Endothelial cell of umbilical vein (primary cell): ENCODE results near the gene MRPL58. TPM values are rescaled to one million over a fixed set of nuclear protein-coding genes. Genes with fewer than 3 reads are reported as not detected.

Experiments
- BruUV-seq: library from RNA; stranded (reverse); fragments of 400-500 nt; replicated peaks from 2 replicates; lab custom pipeline; 2021; lab: Mats Ljungman, UMichigan
- CTCF ChIA-PET: fragments of 300-600, 350-600 bp; sonication (Branson Sonifier 250); formaldehyde crosslinking; loops from one replicate; lab custom pipeline; 2021; ENCODE audit warnings: antibody characterized with exemption, inconsistent platforms; lab: Charles Lee
- POLR2A ChIA-PET: fragments of 300-600, 350-600 bp; sonication (Branson Sonifier 250); formaldehyde crosslinking; loops from one replicate; lab custom pipeline; 2021; ENCODE audit warnings: antibody characterized with exemption, inconsistent platforms; lab: Charles Lee
- DNase-seq: peaks from one replicate; pipeline ENCODE4 v3.0.0-alpha.2; 2011; ENCODE audit warnings: low read depth, low spot score
- FAIRE-seq: peaks from 2 replicates; lab custom pipeline; 2011; peaks lifted over from hg19 to GRCh38; lab: Jason Lieb, UNC
- H2AFZ ChIP-seq: 2 replicates; pipeline ENCODE4 v1.6.0; 2012; ENCODE audit warnings: low read depth, low read length, control low read depth, inconsistent platforms
- H3K27ac ChIP-seq: 2 replicates; pipeline ENCODE4 v1.5.1; 2011; ENCODE audit warnings: low read depth, mild to moderate bottlenecking, control low read depth, low read length, moderate library complexity; ENCODE audit not compliant: insufficient read depth
- H3K27me3 ChIP-seq, 2 experiments: 2 replicates each; pipeline versions ENCODE4 v1.6.0 to v1.6.1; 2011; ENCODE audit warnings: low read length in 2 of 2, mixed read lengths in 1 of 2; ENCODE audit not compliant: control insufficient read depth in 2 of 2, insufficient read depth in 2 of 2
- H3K36me3 ChIP-seq, 2 experiments: 2 replicates in 1 of 2; 3 replicates in 1 of 2; pipeline ENCODE4 v1.5.1; 2011; ENCODE audit warnings: low read length in 2 of 2, mild to moderate bottlenecking in 1 of 2, moderate library complexity in 1 of 2; ENCODE audit not compliant: control insufficient read depth in 2 of 2, insufficient read depth in 2 of 2; ENCODE audit errors: extremely low read depth in 1 of 2
- H3K4me1 ChIP-seq: 3 replicates; pipeline ENCODE4 v1.5.1; 2011; ENCODE audit warnings: mild to moderate bottlenecking, low read length; ENCODE audit not compliant: control insufficient read depth, insufficient read depth; ENCODE audit errors: extremely low read depth
- H3K4me2 ChIP-seq: 2 replicates; pipeline ENCODE4 v1.6.1; 2011; ENCODE audit warnings: low read length, control low read depth, mixed read lengths; ENCODE audit not compliant: insufficient read depth
- H3K4me3 ChIP-seq, 3 experiments: fragments of 200-600 bp in 1 of 3; sonication (generic), shearing (Covaris generic) in 1 of 3; replicated peaks in 1 of 3; 2 replicates each; pipeline ENCODE4 v1.5.1; 2011 to 2016; ENCODE audit warnings: control low read depth in 3 of 3, low read length in 3 of 3, mild to moderate bottlenecking in 2 of 3, inconsistent platforms in 1 of 3, low read depth in 1 of 3, moderate library complexity in 1 of 3; ENCODE audit not compliant: insufficient read depth in 1 of 3
- H3K79me2 ChIP-seq: 2 replicates; pipeline ENCODE4 v1.6.0; 2012; ENCODE audit warnings: low read length, inconsistent platforms; ENCODE audit not compliant: control insufficient read depth, insufficient read depth
- H3K9ac ChIP-seq: replicated peaks from 2 replicates; pipeline ENCODE3; 2011; ENCODE audit warnings: low read length, control low read depth; ENCODE audit not compliant: insufficient read depth; ENCODE audit errors: extremely low read depth
- H3K9me1 ChIP-seq: replicated peaks from 3 replicates; pipeline ENCODE4 v1.6.0; 2011; ENCODE audit warnings: mild to moderate bottlenecking, low read length; ENCODE audit not compliant: control insufficient read depth, insufficient read depth; ENCODE audit errors: extremely low read depth
- H3K9me3 ChIP-seq: replicated peaks from 2 replicates; pipeline ENCODE4 v1.5.1; 2012; ENCODE audit warnings: low read length, inconsistent platforms; ENCODE audit not compliant: control insufficient read depth, insufficient read depth
- H4K20me1 ChIP-seq: replicated peaks from 2 replicates; pipeline ENCODE3; 2011; ENCODE audit warnings: mild to moderate bottlenecking, low read length; ENCODE audit not compliant: control insufficient read depth, insufficient read depth; ENCODE audit errors: extremely low read depth
- JUN ChIP-seq: IDR thresholded peaks from 2 replicates; pipeline ENCODE4 v1.6.1; 2011; ENCODE audit warnings: borderline replicate concordance, low read depth; ENCODE audit not compliant: insufficient read length, insufficient read depth
- MYC ChIP-seq: IDR thresholded peaks from one replicate; pipeline ENCODE4 v1.6.1; 2011; ENCODE audit warnings: mild to moderate bottlenecking, low read depth, low read length
- POLR2A ChIP-seq: IDR thresholded peaks from 2 replicates; pipeline ENCODE4 v1.6.1; 2012; ENCODE audit warnings: low read depth, mild to moderate bottlenecking, control low read depth, low read length
- dilution Hi-C: fragments of 300-500 bp; cut with MboI; formaldehyde crosslinking; loops from one replicate; pipeline ENCODE4 v1.15.0; 2019; ENCODE audit warnings: low sequenced_read_pairs; ENCODE audit not compliant: extremely low pct_ligation_motif_present
- intact Hi-C: fragments of 100-400 bp; cut with micrococcal nuclease; formaldehyde crosslinking; loops from one replicate; pipeline ENCODE4 v1.10.0; 2022
- polyA plus RNA-seq, 4 experiments: library from polyadenylated mRNA; depleted of rRNA in 3 of 4; stranded (reverse) in 3 of 4; unstranded in 1 of 4; fragments of >200 nt; gene quantifications; 2 replicates each; pipeline versions ENCODE4 v1.2.1 to v1.2.3, GENCODE V29; 2011 to 2012; ENCODE audit warnings: missing spikeins in 1 of 4
- total RNA-seq: library from RNA; stranded (reverse); gene quantifications from 2 replicates; pipeline ENCODE4 v1.2.3, GENCODE V29; 2021
- TF ChIP-seq, protein P1 (sequence below): IDR thresholded peaks from 2 replicates; pipeline ENCODE4 v1.6.1; 2011; ENCODE audit not compliant: insufficient read depth, insufficient read length
- TF ChIP-seq, protein P2 (sequence below), 2 donors: IDR thresholded peaks; 1 replicate in 1 of 2; 2 replicates in 1 of 2; pipeline ENCODE4 v1.5.1; 2011; ENCODE audit warnings: low read length in 2 of 2, mild to moderate bottlenecking in 2 of 2, moderate library complexity in 2 of 2, control low read depth in 1 of 2, inconsistent platforms in 1 of 2, low read depth in 1 of 2; ENCODE audit not compliant: insufficient read depth in 1 of 2; ENCODE audit errors: extremely low read depth in 1 of 2

The MRPL58 gene
- total and polyA plus RNA-seq, 2 donors (not counting 3 experiments of a cell fraction or from before 2014, with no cell fraction given): 38.0 to 43.7 TPM

DNA sequence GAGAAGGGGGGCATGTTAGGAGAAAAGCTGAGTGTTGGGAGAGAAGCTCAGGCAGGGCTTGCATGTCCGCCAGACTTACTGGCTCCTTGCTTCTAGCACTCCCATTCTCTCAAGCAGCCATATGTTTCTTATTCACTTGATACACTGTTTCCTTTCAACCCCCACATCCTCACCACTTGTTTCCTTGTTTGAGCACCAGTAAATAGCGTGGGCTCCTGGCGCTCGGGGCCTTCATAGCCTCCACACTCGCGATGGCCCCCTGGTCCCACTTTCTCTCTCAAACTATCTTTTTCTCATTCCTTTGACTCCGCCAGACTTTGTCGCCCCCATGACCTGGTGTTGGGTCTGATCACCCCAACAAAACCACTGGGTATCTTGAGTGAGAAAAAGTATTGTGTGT lies 17.7 kb downstream of the MRPL58 start:
- ChIA-PET POLR2A (no interaction called here), CTCF (interaction anchor here (0.7 to 0.9 kb wide), 2 partner anchors 11 to 68 kb away, joined by 3 to 5 read pairs; no protein-coding TSS in a partner anchor)
- peaks cover 10% of the 10 kb centered on the region for H3K4me1 ChIP-seq
- H3K9ac ChIP-seq: no peak overlapping the region
- dilution Hi-C loops: no loop called here
- H3K4me2 ChIP-seq: no peak overlapping the region
- H2AFZ ChIP-seq: no peak overlapping the region
- H3K27ac ChIP-seq: no peak overlapping the region
- intact Hi-C loops: no loop called here
- no peaks in the 10 kb centered on the region for H4K20me1 ChIP-seq
- H3K27me3 ChIP-seq: peaks cover 0 to 2% of the 10 kb centered on the region in 2 experiments
- no peaks in the 10 kb centered on the region for H3K79me2 ChIP-seq
- H3K9me3 ChIP-seq: no peaks in the 10 kb centered on the region
- FAIRE-seq (no peak), DNase-seq (no peak)
- BruUV-seq: no TSS peak
- no peaks in the 10 kb centered on the region for H3K36me3 ChIP-seq
- H3K9me1 ChIP-seq: no peaks in the 10 kb centered on the region
- TF ChIP-seq MYC: no peak
- no peak for TF ChIP-seq JUN
- TF ChIP-seq, protein P1, sequence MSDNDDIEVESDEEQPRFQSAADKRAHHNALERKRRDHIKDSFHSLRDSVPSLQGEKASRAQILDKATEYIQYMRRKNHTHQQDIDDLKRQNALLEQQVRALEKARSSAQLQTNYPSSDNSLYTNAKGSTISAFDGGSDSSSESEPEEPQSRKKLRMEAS: no peak
- TF ChIP-seq, protein P2, sequence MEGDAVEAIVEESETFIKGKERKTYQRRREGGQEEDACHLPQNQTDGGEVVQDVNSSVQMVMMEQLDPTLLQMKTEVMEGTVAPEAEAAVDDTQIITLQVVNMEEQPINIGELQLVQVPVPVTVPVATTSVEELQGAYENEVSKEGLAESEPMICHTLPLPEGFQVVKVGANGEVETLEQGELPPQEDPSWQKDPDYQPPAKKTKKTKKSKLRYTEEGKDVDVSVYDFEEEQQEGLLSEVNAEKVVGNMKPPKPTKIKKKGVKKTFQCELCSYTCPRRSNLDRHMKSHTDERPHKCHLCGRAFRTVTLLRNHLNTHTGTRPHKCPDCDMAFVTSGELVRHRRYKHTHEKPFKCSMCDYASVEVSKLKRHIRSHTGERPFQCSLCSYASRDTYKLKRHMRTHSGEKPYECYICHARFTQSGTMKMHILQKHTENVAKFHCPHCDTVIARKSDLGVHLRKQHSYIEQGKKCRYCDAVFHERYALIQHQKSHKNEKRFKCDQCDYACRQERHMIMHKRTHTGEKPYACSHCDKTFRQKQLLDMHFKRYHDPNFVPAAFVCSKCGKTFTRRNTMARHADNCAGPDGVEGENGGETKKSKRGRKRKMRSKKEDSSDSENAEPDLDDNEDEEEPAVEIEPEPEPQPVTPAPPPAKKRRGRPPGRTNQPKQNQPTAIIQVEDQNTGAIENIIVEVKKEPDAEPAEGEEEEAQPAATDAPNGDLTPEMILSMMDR (IDR thresholded peaks at IDR 0.05; ENCODE audit: extremely low read depth in 1 of 2, insufficient read depth in 1 of 2, low read depth in 1 of 2, low read length in 2 of 2): no peak
- TF ChIP-seq POLR2A: no peak
- no peak overlapping the region for H3K4me3 ChIP-seq
